Measurements from ENCODE around the gene IFT74. TPM values are rescaled to one million over a fixed set of nuclear protein-coding genes. Genes with fewer than 3 reads are reported as not detected.

Gene IFT74
- total RNA-seq, 4 donors from 2014 or later: 7.7 to 26.4 (median 8.7) TPM

DNA sequence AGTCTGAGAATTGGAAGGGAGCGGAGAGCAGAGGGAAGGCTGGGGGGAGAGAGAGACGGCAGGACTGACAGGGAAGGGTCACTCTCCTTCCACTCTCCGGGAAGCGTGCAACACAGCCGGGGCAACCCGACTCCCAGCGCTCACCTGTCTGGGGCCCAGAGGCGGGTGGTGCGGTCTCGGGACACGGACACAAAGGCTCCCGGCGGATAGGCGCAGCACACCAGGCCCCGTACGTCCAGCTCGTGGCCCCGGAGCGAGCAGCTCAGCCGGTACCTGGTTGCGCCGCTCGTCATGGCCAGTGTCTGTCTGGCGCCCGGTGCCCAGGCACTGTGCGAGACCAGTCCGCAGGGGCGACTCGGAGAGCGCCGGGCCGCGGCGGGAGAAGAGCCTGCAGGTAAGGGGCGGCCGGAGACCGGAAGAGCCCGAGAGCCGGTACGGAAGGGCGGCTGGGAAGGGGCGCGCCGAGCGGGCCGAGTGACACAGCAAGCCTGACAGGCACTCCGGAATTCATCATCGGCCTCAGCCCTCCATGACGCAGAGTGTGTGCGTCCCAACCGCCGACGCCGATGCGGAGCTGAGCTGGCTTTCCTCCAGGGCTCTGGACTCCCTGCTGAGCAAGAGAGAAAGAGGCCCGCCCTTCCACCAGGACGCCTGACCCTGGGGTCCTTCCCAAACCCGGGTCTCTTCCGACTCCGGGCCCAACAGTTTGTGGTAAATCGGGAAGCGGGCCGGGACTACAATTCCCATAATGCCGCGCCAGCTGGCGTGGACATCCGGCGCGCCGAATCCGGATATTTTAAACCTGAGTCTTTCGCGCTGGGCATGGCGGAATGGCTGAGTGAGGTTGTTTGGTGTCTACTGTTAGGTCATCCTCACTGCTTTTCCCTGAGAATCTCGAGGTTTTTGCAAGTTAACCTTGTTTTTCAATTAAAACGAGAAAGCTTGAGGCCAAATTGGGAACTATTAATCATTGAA lies 9.2 kb upstream of the IFT74 start, which contains the start of gene PLAA:
Gene PLAA, minus strand, starts transcription at position 490 of the 975 bp plus-strand sequence. Its CDS starts 197 bp downstream, at position 293.
- H3K4me1 ChIP-seq: peaks cover 0 to 30% (median 8%) of the 10 kb centered on the region in 4 donors
- H3K36me3 ChIP-seq: no peaks in the 10 kb centered on the region
- peak within 1 kb of the TSS; percentile 82 to 97 (median 90) for H3K4me3 ChIP-seq
- no peaks in the 10 kb centered on the region for H3K9me3 ChIP-seq
- TF ChIP-seq POLR2A (IDR thresholded peaks at IDR 0.05): peak; percentile 43 to 58
- TF ChIP-seq, protein P1, sequence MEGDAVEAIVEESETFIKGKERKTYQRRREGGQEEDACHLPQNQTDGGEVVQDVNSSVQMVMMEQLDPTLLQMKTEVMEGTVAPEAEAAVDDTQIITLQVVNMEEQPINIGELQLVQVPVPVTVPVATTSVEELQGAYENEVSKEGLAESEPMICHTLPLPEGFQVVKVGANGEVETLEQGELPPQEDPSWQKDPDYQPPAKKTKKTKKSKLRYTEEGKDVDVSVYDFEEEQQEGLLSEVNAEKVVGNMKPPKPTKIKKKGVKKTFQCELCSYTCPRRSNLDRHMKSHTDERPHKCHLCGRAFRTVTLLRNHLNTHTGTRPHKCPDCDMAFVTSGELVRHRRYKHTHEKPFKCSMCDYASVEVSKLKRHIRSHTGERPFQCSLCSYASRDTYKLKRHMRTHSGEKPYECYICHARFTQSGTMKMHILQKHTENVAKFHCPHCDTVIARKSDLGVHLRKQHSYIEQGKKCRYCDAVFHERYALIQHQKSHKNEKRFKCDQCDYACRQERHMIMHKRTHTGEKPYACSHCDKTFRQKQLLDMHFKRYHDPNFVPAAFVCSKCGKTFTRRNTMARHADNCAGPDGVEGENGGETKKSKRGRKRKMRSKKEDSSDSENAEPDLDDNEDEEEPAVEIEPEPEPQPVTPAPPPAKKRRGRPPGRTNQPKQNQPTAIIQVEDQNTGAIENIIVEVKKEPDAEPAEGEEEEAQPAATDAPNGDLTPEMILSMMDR (IDR thresholded peaks at IDR 0.05): peak in 3 of 6 experiments; percentile 26 to 58 (median 50)
- no peaks in the 10 kb centered on the region for H3K27me3 ChIP-seq
- peak within 1 kb of the TSS; percentile 88 to 98 (median 97) for H3K27ac ChIP-seq
- peak; percentile 87 to 95 (median 93) for DNase-seq

DNA sequence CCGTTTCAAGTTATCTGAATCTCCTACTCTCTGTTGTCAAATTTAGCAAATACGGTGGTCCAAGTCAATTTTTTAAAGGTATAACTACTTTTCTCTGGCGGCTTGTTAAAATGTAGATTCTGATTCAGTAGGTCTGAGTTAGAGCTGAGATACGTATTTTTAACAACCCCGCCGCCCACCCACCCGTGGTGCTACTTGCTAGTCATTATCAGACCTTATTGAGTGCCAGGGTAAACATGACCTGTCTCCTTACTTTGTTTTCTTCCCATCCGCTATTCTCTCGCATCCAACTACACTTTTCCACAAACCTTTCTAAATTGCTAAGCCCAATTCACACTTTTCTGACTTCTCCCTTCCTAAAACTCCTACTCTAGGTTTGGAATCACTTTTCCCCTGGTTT lies 8.5 kb upstream of the IFT74 start:
- TF ChIP-seq POLR2A (IDR thresholded peaks at IDR 0.05): no peak
- TF ChIP-seq, protein P1 (IDR thresholded peaks at IDR 0.05): no peak
- no peaks in the 10 kb centered on the region for H3K27me3 ChIP-seq
- H3K27ac ChIP-seq: peak overlapping the region; percentile 88 to 98 (median 97)
- H3K4me3 ChIP-seq: peak overlapping the region; percentile 82 to 97 (median 90)
- no peaks in the 10 kb centered on the region for H3K36me3 ChIP-seq
- peaks cover 0 to 30% (median 8%) of the 10 kb centered on the region in 4 donors for H3K4me1 ChIP-seq
- no peak for DNase-seq
- H3K9me3 ChIP-seq: no peaks in the 10 kb centered on the region

DNA sequence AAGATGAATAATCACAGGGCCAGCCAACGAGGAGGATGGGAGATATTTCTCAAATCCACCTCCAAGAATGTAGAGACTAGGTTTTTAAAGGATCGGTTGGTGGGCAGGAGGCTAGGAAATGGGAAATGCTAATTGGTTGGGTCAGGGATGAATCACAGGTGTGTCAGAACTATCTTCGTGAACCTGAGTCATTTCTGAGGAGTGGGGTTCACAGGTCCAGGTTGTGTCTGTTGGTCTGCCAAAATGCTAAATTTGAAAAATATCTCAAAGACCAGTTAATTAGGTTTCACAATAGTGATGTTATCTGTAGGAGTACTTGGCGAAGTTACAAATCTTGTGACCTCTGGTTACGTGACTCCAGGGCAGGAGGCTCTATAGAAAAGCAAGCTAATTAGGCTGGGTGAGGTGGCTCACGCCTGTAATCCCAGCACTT lies 6.6 kb upstream of the IFT74 start:
- Histone ChIP-seq H3K4me3 (no peak overlapping the region), H3K27ac (no peak overlapping the region), H3K4me1 (peaks cover 0 to 21% (median 8%) of the 10 kb centered on the region in 4 donors), H3K9me3 (no peaks in the 10 kb centered on the region), H3K36me3 (no peaks in the 10 kb centered on the region), H3K27me3 (no peaks in the 10 kb centered on the region)
- DNase-seq: no peak
- TF ChIP-seq POLR2A (IDR thresholded peaks at IDR 0.05): no peak
- TF ChIP-seq, protein P1 (IDR thresholded peaks at IDR 0.05): no peak

DNA sequence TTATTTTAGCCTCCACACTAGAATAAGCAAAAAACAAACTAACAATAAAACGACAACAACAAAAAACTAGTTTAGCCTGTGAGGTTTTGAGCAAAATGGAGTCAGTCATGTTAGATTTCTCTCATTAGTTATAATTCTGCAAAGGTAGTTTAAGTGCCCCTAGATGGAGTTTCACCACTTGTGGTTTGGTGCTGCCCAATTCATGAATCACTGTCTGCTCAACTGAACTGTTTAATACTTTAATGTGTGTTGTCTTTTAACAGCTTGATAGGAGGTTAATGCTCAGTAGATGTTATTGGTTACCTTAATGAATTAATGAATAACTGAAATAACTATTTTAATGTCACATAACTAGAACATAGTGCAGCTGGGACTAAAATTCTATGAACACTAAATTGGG lies 5.7 kb upstream of the IFT74 start:
- Histone ChIP-seq H3K27me3 (no peaks in the 10 kb centered on the region), H3K9me3 (no peaks in the 10 kb centered on the region), H3K4me3 (no peak overlapping the region), H3K27ac (no peak overlapping the region), H3K4me1 (peaks cover 0 to 14% (median 6%) of the 10 kb centered on the region in 4 donors), H3K36me3 (no peaks in the 10 kb centered on the region)
- no peak for DNase-seq
- TF ChIP-seq, protein P1 (IDR thresholded peaks at IDR 0.05): no peak
- TF ChIP-seq POLR2A (IDR thresholded peaks at IDR 0.05): no peak

DNA sequence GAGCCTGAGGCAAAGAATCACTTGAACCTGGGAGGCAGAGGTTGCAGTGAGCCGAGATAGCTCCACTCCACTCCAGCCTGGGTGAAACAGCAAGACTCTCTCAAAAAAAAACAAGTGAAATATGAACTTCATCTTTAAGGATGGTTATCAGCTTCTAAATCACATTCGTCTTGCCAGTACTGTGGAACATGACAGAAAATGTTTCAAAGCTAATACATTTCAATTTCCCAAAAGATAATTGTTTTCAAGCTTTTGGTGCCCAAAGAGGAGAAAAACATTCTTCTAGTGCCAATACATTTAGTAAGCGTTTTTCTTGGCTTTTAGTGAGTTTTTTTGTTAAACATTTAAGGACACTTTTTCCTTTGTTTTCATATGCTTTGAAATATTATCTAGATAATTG lies 4.4 kb upstream of the IFT74 start:
- Histone ChIP-seq H3K4me1 (peaks cover 0 to 6% (median 3%) of the 10 kb centered on the region in 4 donors), H3K36me3 (no peaks in the 10 kb centered on the region)

More for the DNA sequence above, 4.4 kb upstream of the IFT74 start:
- no peaks in the 10 kb centered on the region for H3K9me3 ChIP-seq
- no peak overlapping the region for H3K27ac ChIP-seq
- DNase-seq: no peak
- TF ChIP-seq, protein P1 (IDR thresholded peaks at IDR 0.05): no peak
- TF ChIP-seq POLR2A (IDR thresholded peaks at IDR 0.05): no peak
- H3K27me3 ChIP-seq: no peaks in the 10 kb centered on the region
- H3K4me3 ChIP-seq: no peak overlapping the region
